PC-3 (cell line): ENCODE measurements around the gene CFAP57. TPM values are rescaled to one million over a fixed set of nuclear protein-coding genes. Genes with fewer than 3 reads are reported as not detected.
"Not testable (repeated sequence)": the region's sequence is repeated elsewhere in the genome, so short reads cannot be mapped to it uniquely, and the experiment has no call there.

Experiments
- ATAC-seq: fragments of 200-7000 bp; cut with Tn5 transposase; 2 replicates; pipeline ENCODE4 v1.9.1; 2020; ENCODE audit warnings: mild to moderate bottlenecking, moderate library complexity
- BruUV-seq: library from RNA; stranded (reverse); fragments of 400-500 nt; replicated peaks from 2 replicates; lab custom pipeline; 2021; lab: Mats Ljungman, UMichigan
- CTCF ChIA-PET: fragments of 300-600 bp; sonication (Branson Sonifier 250); formaldehyde crosslinking; loops from one replicate; lab custom pipeline; 2022; ENCODE audit warnings: antibody characterized with exemption; lab: Charles Lee
- POLR2A ChIA-PET: fragments of 300-600 bp; sonication (Branson Sonifier 250); formaldehyde crosslinking; loops from one replicate; lab custom pipeline; 2022; ENCODE audit warnings: antibody characterized with exemption; ENCODE audit not compliant: unreplicated experiment; lab: Charles Lee
- DNase-seq: peaks from one replicate; pipeline ENCODE4 v3.0.0-alpha.2; 2015
- H2AFZ ChIP-seq: fragments of 300-600 bp; sonication (generic); 2 replicates; pipeline ENCODE4 v1.6.0; 2016; ENCODE audit warnings: antibody characterized with exemption, low read length
- H3F3A ChIP-seq: fragments of 300-600 bp; sonication (generic); one replicate; pipeline ENCODE4 v1.6.0; 2017; ENCODE audit warnings: antibody characterized with exemption, low read length, control low read depth, mild to moderate bottlenecking; ENCODE audit not compliant: unreplicated experiment
- H3K27ac ChIP-seq: fragments of 300-600 bp; sonication (generic); 2 replicates; pipeline ENCODE4 v1.5.1; 2016; ENCODE audit warnings: mild to moderate bottlenecking, low read length
- H3K27me3 ChIP-seq: fragments of 300-600 bp; sonication (generic); 2 replicates; pipeline ENCODE4 v1.6.1; 2016; ENCODE audit warnings: low read length, mixed read lengths
- H3K36me3 ChIP-seq: fragments of 300-600 bp; sonication (generic); 2 replicates; pipeline ENCODE4 v1.6.1; 2016; ENCODE audit warnings: low read depth, mixed run types, low read length, mixed read lengths
- H3K4me1 ChIP-seq: fragments of 300-600 bp; sonication (generic); 2 replicates; pipeline ENCODE4 v1.5.1; 2016; ENCODE audit warnings: low read length; ENCODE audit not compliant: insufficient read depth
- H3K4me2 ChIP-seq: fragments of 300-600 bp; sonication (generic); 2 replicates; pipeline ENCODE4 v1.6.0; 2016; ENCODE audit warnings: low read length
- H3K4me3 ChIP-seq: fragments of 300-600 bp; sonication (generic); 2 replicates; pipeline ENCODE4 v1.5.1; 2016; ENCODE audit warnings: mild to moderate bottlenecking, low read length, mixed read lengths
- H3K79me2 ChIP-seq: fragments of 300-600 bp; sonication (generic); 2 replicates; pipeline ENCODE4 v1.6.1; 2017; ENCODE audit warnings: low read length, mixed read lengths
- H3K9ac ChIP-seq: fragments of 300-600 bp; sonication (generic); 2 replicates; pipeline ENCODE4 v1.6.0; 2016; ENCODE audit warnings: mild to moderate bottlenecking, low read length
- H3K9me2 ChIP-seq: fragments of 300-600 bp; sonication (generic); replicated peaks from 2 replicates; pipeline ENCODE4 v1.6.1; 2016; ENCODE audit warnings: mixed run types, low read length, mixed read lengths
- H3K9me3 ChIP-seq: fragments of 300-600 bp; sonication (generic); 2 replicates; pipeline ENCODE4 v1.6.1; 2016; ENCODE audit warnings: low read length, mixed read lengths
- H4K20me1 ChIP-seq: fragments of 300-600 bp; sonication (generic); 2 replicates; pipeline ENCODE4 v1.6.1; 2016; ENCODE audit warnings: low read length, mixed read lengths
- EZH2 ChIP-seq: fragments of 300-600 bp; sonication (generic); IDR thresholded peaks from one replicate; pipeline ENCODE4 v1.6.1; 2017; ENCODE audit warnings: antibody characterized with exemption, mild to moderate bottlenecking, low read length; ENCODE audit not compliant: unreplicated experiment
- EZH2phosphoT487 ChIP-seq: fragments of 300-600 bp; sonication (generic); IDR thresholded peaks from 2 replicates; pipeline ENCODE4 v1.6.1; 2018; ENCODE audit warnings: mild to moderate bottlenecking, antibody characterized with exemption, low read length, borderline replicate concordance
- intact Hi-C: fragments of 100-400 bp; cut with micrococcal nuclease; formaldehyde crosslinking; loops from 2 replicates; pipeline ENCODE4 v1.9.0; 2023
- total RNA-seq: library from RNA; depleted of rRNA; stranded (reverse); fragments of >200 nt; gene quantifications from 2 replicates; pipeline ENCODE4 v1.2.3, GENCODE V29; 2014
- TF ChIP-seq, protein P1 (sequence below): fragments of 300-600 bp; sonication (generic); conservative IDR thresholded peaks from 2 replicates; pipeline ENCODE4 v1.5.1; 2017; ENCODE audit warnings: antibody characterized with exemption, low read depth, mild to moderate bottlenecking, low read length

The CFAP57 gene
- total RNA-seq, 1 experiment from 2014 or later: 1.2 TPM

DNA sequence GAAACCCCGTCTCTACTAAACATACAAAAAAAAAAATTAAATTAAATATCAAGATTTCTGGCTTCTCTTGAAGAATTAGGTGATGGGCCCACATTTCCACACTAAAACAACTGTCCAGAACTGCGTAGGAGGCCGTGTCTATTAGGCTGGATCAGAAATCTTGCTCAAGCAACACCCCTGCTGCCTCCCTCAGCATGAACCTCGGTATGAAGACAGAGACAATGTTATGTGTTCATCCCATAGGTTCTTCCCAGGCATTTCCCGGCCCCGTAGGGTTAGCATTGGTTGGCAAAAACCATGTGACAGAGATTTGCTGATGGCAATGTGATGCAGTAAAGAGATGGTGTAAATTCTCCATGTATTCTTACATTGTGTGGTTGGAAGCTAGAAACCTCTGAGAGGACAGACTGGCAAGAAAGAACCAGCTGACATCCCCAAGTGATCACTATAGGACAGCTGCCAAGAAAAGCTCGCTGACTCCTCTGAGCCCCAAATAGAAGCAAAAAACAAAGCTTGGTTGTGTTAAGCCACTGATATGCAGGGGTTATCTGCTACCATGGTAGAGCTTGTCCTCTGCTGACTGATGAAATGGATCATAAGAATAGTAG lies 34.6 kb upstream of the CFAP57 start:
- Histone ChIP-seq H3K9me2 (no peaks in the 10 kb centered on the region), H3K36me3 (no peaks in the 10 kb centered on the region; the same call in 1 of the 2 replicates), H3K9me3 (no peaks in the 10 kb centered on the region), H3F3A (no peaks in the 10 kb centered on the region), H3K4me2 (no peak overlapping the region), H3K9ac (no peak overlapping the region), H3K4me3 (no peak overlapping the region), H3K27me3 (no peaks in the 10 kb centered on the region), H4K20me1 (no peaks in the 10 kb centered on the region), H3K79me2 (no peaks in the 10 kb centered on the region), H3K4me1 (peaks cover 32% of the 10 kb centered on the region), H3K27ac (no peak overlapping the region), H2AFZ (no peak overlapping the region)
- ChIA-PET POLR2A (no interaction called here), CTCF (no interaction called here)
- DNase-seq: no peak
- ATAC-seq: no peak
- BruUV-seq: no TSS peak
- TF ChIP-seq EZH2phosphoT487 (no peak), EZH2 (no peak)
- TF ChIP-seq, protein P1, sequence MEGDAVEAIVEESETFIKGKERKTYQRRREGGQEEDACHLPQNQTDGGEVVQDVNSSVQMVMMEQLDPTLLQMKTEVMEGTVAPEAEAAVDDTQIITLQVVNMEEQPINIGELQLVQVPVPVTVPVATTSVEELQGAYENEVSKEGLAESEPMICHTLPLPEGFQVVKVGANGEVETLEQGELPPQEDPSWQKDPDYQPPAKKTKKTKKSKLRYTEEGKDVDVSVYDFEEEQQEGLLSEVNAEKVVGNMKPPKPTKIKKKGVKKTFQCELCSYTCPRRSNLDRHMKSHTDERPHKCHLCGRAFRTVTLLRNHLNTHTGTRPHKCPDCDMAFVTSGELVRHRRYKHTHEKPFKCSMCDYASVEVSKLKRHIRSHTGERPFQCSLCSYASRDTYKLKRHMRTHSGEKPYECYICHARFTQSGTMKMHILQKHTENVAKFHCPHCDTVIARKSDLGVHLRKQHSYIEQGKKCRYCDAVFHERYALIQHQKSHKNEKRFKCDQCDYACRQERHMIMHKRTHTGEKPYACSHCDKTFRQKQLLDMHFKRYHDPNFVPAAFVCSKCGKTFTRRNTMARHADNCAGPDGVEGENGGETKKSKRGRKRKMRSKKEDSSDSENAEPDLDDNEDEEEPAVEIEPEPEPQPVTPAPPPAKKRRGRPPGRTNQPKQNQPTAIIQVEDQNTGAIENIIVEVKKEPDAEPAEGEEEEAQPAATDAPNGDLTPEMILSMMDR: no peak
- intact Hi-C loops: no loop called here

DNA sequence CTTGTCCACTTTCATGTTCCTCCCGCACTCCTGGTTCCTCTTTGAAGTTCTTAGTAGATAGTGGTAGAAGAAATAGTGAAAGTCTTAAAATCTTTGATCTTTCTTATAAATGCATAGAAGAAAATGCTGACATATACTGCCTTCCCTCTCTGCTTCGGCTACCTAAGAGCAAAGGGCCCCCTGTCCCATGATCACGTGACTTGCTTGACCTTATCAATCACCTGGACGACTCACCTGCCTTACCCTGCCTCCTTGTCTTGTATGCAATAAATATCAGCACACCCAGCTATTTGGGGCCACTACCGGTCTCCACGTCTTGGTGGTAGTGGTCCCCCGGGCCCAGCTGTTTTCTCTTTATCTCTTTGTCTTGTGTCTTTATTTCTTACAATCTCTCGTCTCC lies 32.8 kb upstream of the CFAP57 start:
- H3F3A ChIP-seq, H2AFZ ChIP-seq, ATAC-seq, H3K4me2 ChIP-seq, H3K9me3 ChIP-seq, POLR2A ChIA-PET, H3K9ac ChIP-seq, H3K27ac ChIP-seq, intact Hi-C loops, H3K27me3 ChIP-seq, H3K79me2 ChIP-seq, H3K36me3 ChIP-seq, H3K4me3 ChIP-seq, CTCF ChIA-PET, DNase-seq, H4K20me1 ChIP-seq, H3K9me2 ChIP-seq, BruUV-seq: not testable (repeated sequence)
- peaks cover 33% of the 10 kb centered on the region for H3K4me1 ChIP-seq

DNA sequence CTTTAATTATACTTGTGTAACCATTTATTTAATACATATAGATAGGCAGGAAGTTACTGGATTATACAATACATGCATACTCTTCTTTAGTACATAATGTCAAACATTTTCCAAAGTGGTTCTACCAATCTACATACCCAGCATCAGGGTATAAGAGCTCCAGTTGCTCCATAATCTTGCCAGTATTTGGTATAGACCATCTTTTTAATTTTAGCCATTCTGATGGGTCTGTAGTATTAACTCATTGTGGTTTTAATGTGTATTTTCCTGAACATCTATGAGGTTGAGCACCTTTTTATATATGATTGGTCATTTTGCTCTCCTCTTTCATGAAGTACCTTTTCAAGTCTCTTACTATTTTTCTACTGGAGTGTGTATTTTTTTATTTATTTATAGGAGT lies 32.1 kb upstream of the CFAP57 start:
- ATAC-seq: no peak
- no peak overlapping the region for H3K27ac ChIP-seq
- intact Hi-C loops: no loop called here
- no peaks in the 10 kb centered on the region for H3K9me2 ChIP-seq
- H3K4me1 ChIP-seq: peaks cover 34% of the 10 kb centered on the region
- DNase-seq: no peak
- H2AFZ ChIP-seq: no peak overlapping the region
- POLR2A ChIA-PET: no interaction called here
- H4K20me1 ChIP-seq: no peaks in the 10 kb centered on the region
- TF ChIP-seq, protein P1: no peak
- TF ChIP-seq EZH2 (no peak), EZH2phosphoT487 (no peak)
- H3K36me3 ChIP-seq: no peaks in the 10 kb centered on the region
- BruUV-seq: no TSS peak
- H3K27me3 ChIP-seq: no peaks in the 10 kb centered on the region
- H3K9me3 ChIP-seq: no peaks in the 10 kb centered on the region
- no peak overlapping the region for H3K4me3 ChIP-seq
- CTCF ChIA-PET: no interaction called here
- H3K9ac ChIP-seq: no peak overlapping the region
- no peaks in the 10 kb centered on the region for H3F3A ChIP-seq
- H3K4me2 ChIP-seq: no peak overlapping the region
- no peaks in the 10 kb centered on the region for H3K79me2 ChIP-seq
